Measurements from ENCODE around the gene PREPL. TPM values are rescaled to one million over a fixed set of nuclear protein-coding genes. Genes with fewer than 3 reads are reported as not detected.

The PREPL gene
- total RNA-seq, 1 donor from 2014 or later = 23.7 TPM

GRCh38 chr2:44283116-44283666, 78.1 kb downstream of the PREPL start:
- no peak for FAIRE-seq
- DNase-seq (ENCODE audit: low read depth) = no peak
- H3K36me3 ChIP-seq (ENCODE audit: control insufficient read depth, insufficient read depth, low read length) = no peaks in the 10 kb centered on the region
- H3K4me3 ChIP-seq (ENCODE audit: low read depth, low read length) = no peak overlapping the region
- TF ChIP-seq CTCF (IDR thresholded peaks at IDR 0.05; ENCODE audit: insufficient read depth, low read length, severe bottlenecking) = no peak
- no peaks in the 10 kb centered on the region for H3K27me3 ChIP-seq (ENCODE audit: control insufficient read depth, insufficient read depth, low read length)

- Histone ChIP-seq H3K4me3 (ENCODE audit: low read depth, low read length) (no peak overlapping the region), H3K36me3 (ENCODE audit: control insufficient read depth, insufficient read depth, low read length) (no peaks in the 10 kb centered on the region), H3K27me3 (ENCODE audit: control insufficient read depth, insufficient read depth, low read length) (no peaks in the 10 kb centered on the region)
- DNase-seq (ENCODE audit: low read depth) = no peak
- no peak for TF ChIP-seq CTCF (IDR thresholded peaks at IDR 0.05; ENCODE audit: insufficient read depth, low read length, severe bottlenecking)
- no peak for FAIRE-seq
These were observed 80.4 kb downstream of the PREPL start for GRCh38 chr2:44280869-44281268.

GRCh38 chr2:44277541-44277940, 83.8 kb downstream of the PREPL start:
- DNase-seq (ENCODE audit: low read depth) (no peak), FAIRE-seq (no peak)
- no peak for TF ChIP-seq CTCF (IDR thresholded peaks at IDR 0.05; ENCODE audit: insufficient read depth, low read length, severe bottlenecking)
- Histone ChIP-seq H3K36me3 (ENCODE audit: control insufficient read depth, insufficient read depth, low read length) (no peaks in the 10 kb centered on the region), H3K4me3 (ENCODE audit: low read depth, low read length) (no peak overlapping the region), H3K27me3 (ENCODE audit: control insufficient read depth, insufficient read depth, low read length) (no peaks in the 10 kb centered on the region)

- H3K27me3 ChIP-seq (ENCODE audit: control insufficient read depth, insufficient read depth, low read length) = no peaks in the 10 kb centered on the region
- H3K4me3 ChIP-seq (ENCODE audit: low read depth, low read length) = no peak overlapping the region
- TF ChIP-seq CTCF (IDR thresholded peaks at IDR 0.05; ENCODE audit: insufficient read depth, low read length, severe bottlenecking) = no peak
- DNase-seq (ENCODE audit: low read depth) (peak; percentile 18), FAIRE-seq (no peak)
- no peaks in the 10 kb centered on the region for H3K36me3 ChIP-seq (ENCODE audit: control insufficient read depth, insufficient read depth, low read length)
These were observed 85.4 kb downstream of the PREPL start for GRCh38 chr2:44275927-44276303.

- DNase-seq (ENCODE audit: low read depth) = no peak
- Histone ChIP-seq H3K27me3 (ENCODE audit: control insufficient read depth, insufficient read depth, low read length) (no peaks in the 10 kb centered on the region), H3K4me3 (ENCODE audit: low read depth, low read length) (no peak overlapping the region), H3K36me3 (ENCODE audit: control insufficient read depth, insufficient read depth, low read length) (no peaks in the 10 kb centered on the region)
- no peak for FAIRE-seq
- TF ChIP-seq CTCF (IDR thresholded peaks at IDR 0.05; ENCODE audit: insufficient read depth, low read length, severe bottlenecking) = no peak
These were observed 87.7 kb downstream of the PREPL start for GRCh38 chr2:44273596-44273995.

- H3K36me3 ChIP-seq (ENCODE audit: control insufficient read depth, insufficient read depth, low read length) = no peaks in the 10 kb centered on the region
- no peak for TF ChIP-seq CTCF (IDR thresholded peaks at IDR 0.05; ENCODE audit: insufficient read depth, low read length, severe bottlenecking)
- no peak overlapping the region for H3K4me3 ChIP-seq (ENCODE audit: low read depth, low read length)
- no peaks in the 10 kb centered on the region for H3K27me3 ChIP-seq (ENCODE audit: control insufficient read depth, insufficient read depth, low read length)
- DNase-seq (ENCODE audit: low read depth) (no peak), FAIRE-seq (no peak)
These were observed 88.2 kb downstream of the PREPL start for GRCh38 chr2:44273076-44273475.
